ENCODE results near the gene UGT2B7. TPM values are rescaled to one million over a fixed set of nuclear protein-coding genes. Genes with fewer than 3 reads are reported as not detected.

UGT2B7 gene
- total RNA-seq, 4 donors from 2014 or later = 0.58 to 22.2 (median 2.0) TPM; not detected in 1

DNA sequence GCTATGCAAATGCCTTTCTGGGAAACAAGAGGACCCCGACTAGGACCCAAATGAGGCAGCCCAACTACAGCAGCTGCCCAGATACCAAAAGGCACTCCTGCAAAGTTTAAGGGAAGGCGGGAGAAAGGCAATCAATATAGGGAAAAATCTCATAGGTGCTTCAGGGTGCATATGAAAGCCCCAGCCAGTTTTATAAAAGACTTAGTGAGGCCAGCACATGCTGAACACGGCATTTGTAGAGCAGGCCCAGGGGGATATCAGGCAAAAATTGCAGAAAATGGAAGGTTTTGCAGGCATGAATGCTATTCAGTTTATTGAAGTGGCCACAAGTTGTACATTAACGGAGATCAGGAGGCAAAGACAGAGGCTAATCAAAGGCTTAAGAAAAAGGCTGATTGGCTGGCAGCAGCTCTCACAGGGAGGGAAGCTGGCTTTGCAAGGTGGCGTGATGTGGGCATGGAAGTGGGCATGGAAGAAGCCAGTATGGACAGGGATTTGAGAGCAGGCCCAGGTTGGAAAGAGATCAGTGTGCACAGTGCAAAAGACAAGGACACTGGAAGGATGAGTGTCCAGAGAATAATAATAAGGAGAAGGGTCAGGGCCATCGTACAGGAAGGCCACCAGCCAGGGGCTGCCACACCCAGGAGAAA is 37.7 kb upstream of the UGT2B7 start:
- DNase-seq = no peak
- Histone ChIP-seq H3K27ac (no peak overlapping the region), H3K9me3 (no peaks in the 10 kb centered on the region), H3K27me3 (no peaks in the 10 kb centered on the region), H3K4me3 (no peak overlapping the region), H3K4me1 (no peaks in the 10 kb centered on the region), H3K36me3 (no peaks in the 10 kb centered on the region)
- TF ChIP-seq CTCF (IDR thresholded peaks at IDR 0.05) (no peak), POLR2A (IDR thresholded peaks at IDR 0.05) (no peak)
- intact Hi-C loops (cut with DNase I; ENCODE audit: low total_unique reads) = no loop called here

DNA sequence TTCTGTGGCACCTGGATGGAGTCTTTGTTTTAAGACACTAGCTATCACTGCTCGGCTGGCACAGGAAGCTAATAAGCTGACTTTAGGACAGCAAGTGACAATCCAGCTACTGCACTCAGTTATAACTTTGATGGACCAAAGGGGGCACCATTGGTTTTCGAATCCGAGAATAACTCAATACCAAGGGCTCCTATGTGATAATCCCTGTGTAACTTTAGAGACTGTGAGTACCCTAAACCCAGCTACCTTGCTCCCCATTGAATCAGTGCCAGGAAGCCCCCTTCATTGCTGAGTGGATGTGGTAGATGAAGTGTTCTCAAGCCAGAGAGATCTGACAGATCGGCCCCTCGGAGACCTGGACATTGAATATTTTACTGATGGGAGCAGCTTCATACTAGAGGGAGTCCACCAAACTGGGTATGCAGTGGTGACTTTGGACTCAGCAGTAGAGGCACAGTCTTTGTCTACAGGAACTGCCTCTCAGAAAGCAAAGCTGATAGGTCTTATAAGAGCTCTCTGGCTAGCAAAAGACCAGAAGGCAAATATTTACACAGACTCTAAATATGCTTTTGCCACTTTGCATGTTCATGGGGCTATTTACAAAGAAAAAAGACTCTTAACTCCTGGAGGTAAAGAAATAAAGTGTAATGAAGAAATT is 35.5 kb upstream of the UGT2B7 start:
- Histone ChIP-seq H3K4me3 (no peak overlapping the region), H3K36me3 (no peaks in the 10 kb centered on the region), H3K27ac (no peak overlapping the region), H3K4me1 (no peaks in the 10 kb centered on the region), H3K27me3 (no peaks in the 10 kb centered on the region), H3K9me3 (no peaks in the 10 kb centered on the region)
- TF ChIP-seq POLR2A (IDR thresholded peaks at IDR 0.05) (no peak), CTCF (IDR thresholded peaks at IDR 0.05) (no peak)
- intact Hi-C loops (cut with DNase I; ENCODE audit: low total_unique reads) = no loop called here
- no peak for DNase-seq

DNA sequence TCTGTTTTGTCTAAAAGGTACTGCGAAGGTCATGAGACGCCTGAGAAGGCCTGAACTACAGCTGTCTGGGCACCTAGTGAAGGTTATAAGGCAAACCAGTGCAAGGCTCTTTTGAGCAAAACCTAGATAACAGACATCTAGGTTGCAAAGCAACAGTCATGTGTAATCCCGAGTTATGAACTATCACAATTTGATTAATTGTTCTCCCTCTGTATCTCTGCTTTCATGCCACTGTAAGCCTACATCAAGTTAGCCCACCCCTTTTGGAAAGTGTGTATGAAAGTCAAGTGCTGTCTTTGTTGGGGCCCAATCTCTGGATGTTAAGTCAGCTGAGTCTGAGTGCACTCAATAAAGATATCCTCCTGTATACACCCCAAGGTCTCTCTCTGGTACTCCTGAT is 31.9 kb upstream of the UGT2B7 start:
- TF ChIP-seq POLR2A (IDR thresholded peaks at IDR 0.05) = no peak
- TF ChIP-seq CTCF (IDR thresholded peaks at IDR 0.05) = no peak
- no peaks in the 10 kb centered on the region for H3K4me1 ChIP-seq
- H3K27ac ChIP-seq = no peak overlapping the region
- intact Hi-C loops (cut with DNase I; ENCODE audit: low total_unique reads) = no loop called here
- H3K36me3 ChIP-seq = no peaks in the 10 kb centered on the region
- no peak overlapping the region for H3K4me3 ChIP-seq
- H3K9me3 ChIP-seq = no peaks in the 10 kb centered on the region
- H3K27me3 ChIP-seq = no peaks in the 10 kb centered on the region
- DNase-seq = no peak

- H3K9me3 ChIP-seq = no peaks in the 10 kb centered on the region
- H3K27me3 ChIP-seq = no peaks in the 10 kb centered on the region
- no peak overlapping the region for H3K4me3 ChIP-seq
- TF ChIP-seq POLR2A (IDR thresholded peaks at IDR 0.05) (no peak), CTCF (IDR thresholded peaks at IDR 0.05) (no peak)
- no peak overlapping the region for H3K27ac ChIP-seq
- no peak for DNase-seq
- intact Hi-C loops (cut with DNase I; ENCODE audit: low total_unique reads) = no loop called here
- no peaks in the 10 kb centered on the region for H3K4me1 ChIP-seq
- no peaks in the 10 kb centered on the region for H3K36me3 ChIP-seq
These were observed 29.3 kb upstream of the UGT2B7 start for GRCh38 chr4:69066945-69067344.

DNA sequence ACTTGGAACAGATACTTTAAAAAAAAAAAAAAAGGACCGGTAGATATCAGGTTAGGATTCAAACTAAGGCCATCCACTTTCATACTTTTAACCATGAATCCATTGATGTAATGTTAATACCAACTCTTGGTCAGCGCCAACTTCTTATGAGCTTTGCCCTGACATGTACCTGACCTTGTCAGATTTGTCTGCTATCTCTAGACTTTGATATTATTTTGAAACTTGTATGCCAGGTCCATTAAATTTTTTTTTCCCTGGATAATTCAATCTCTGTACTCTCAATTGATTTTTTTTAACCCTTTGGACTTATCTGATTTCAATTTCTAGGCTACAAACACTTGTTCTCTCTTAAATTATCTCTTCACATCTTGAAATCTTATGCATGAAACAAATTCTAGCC is 27.2 kb upstream of the UGT2B7 start:
- no peaks in the 10 kb centered on the region for H3K4me1 ChIP-seq
- no peak overlapping the region for H3K4me3 ChIP-seq
- H3K9me3 ChIP-seq = no peaks in the 10 kb centered on the region
- intact Hi-C loops (cut with DNase I; ENCODE audit: low total_unique reads) = no loop called here
- no peak for DNase-seq
- no peak overlapping the region for H3K27ac ChIP-seq
- H3K36me3 ChIP-seq = no peaks in the 10 kb centered on the region
- no peaks in the 10 kb centered on the region for H3K27me3 ChIP-seq
- TF ChIP-seq POLR2A (IDR thresholded peaks at IDR 0.05) (no peak), CTCF (IDR thresholded peaks at IDR 0.05) (no peak)

All from uterus (tissue), 4 donors.